ENCODE data around the gene C10orf143. TPM values are rescaled to one million over a fixed set of nuclear protein-coding genes. Genes with fewer than 3 reads are reported as not detected.

The C10orf143 gene
- total RNA-seq, 2 donors from 2014 or later, result 0.93 to 1.7 TPM

- no peak for TF ChIP-seq CTCF (IDR thresholded peaks at IDR 0.05)
- H3K27me3 ChIP-seq, result no peaks in the 10 kb centered on the region
- H3K27ac ChIP-seq, result no peak overlapping the region
- H3K4me3 ChIP-seq, result no peak overlapping the region
- peaks cover 0 to 5% of the 10 kb centered on the region in 2 donors for H3K9me3 ChIP-seq
- H3K4me1 ChIP-seq, result no peaks in the 10 kb centered on the region
- H3K36me3 ChIP-seq, result no peaks in the 10 kb centered on the region
- DNase-seq (ENCODE audit: low spot score), result no peak
Observed at GRCh38 chr10:130079614-130080460, 30.8 kb downstream of the C10orf143 start.

- TF ChIP-seq CTCF (IDR thresholded peaks at IDR 0.05), result no peak
- H3K36me3 ChIP-seq, result no peaks in the 10 kb centered on the region
- H3K4me3 ChIP-seq, result no peak overlapping the region
- H3K9me3 ChIP-seq, result no peaks in the 10 kb centered on the region
- DNase-seq (ENCODE audit: low spot score), result no peak
- H3K27me3 ChIP-seq, result no peaks in the 10 kb centered on the region
- no peak overlapping the region for H3K27ac ChIP-seq
- H3K4me1 ChIP-seq, result no peaks in the 10 kb centered on the region
Observed at GRCh38 chr10:130078120-130078519, 32.5 kb downstream of the C10orf143 start.

- Histone ChIP-seq H3K4me1 (no peaks in the 10 kb centered on the region), H3K9me3 (peaks cover 0 to 8% of the 10 kb centered on the region in 2 donors), H3K36me3 (no peaks in the 10 kb centered on the region), H3K27ac (no peak overlapping the region), H3K4me3 (no peak overlapping the region), H3K27me3 (no peaks in the 10 kb centered on the region)
- TF ChIP-seq CTCF (IDR thresholded peaks at IDR 0.05), result no peak
- DNase-seq (ENCODE audit: low spot score), result no peak
Observed at GRCh38 chr10:130076681-130077080, 33.9 kb downstream of the C10orf143 start.

- no peak for TF ChIP-seq CTCF (IDR thresholded peaks at IDR 0.05)
- Histone ChIP-seq H3K4me1 (no peaks in the 10 kb centered on the region), H3K27me3 (no peaks in the 10 kb centered on the region), H3K9me3 (peaks cover 0 to 8% of the 10 kb centered on the region in 2 donors), H3K36me3 (no peaks in the 10 kb centered on the region), H3K27ac (no peak overlapping the region), H3K4me3 (no peak overlapping the region)
- DNase-seq (ENCODE audit: low spot score), result no peak
Observed at GRCh38 chr10:130074639-130075038, 36.0 kb downstream of the C10orf143 start.

- Histone ChIP-seq H3K27ac (no peak overlapping the region), H3K9me3 (peaks cover 0 to 8% of the 10 kb centered on the region in 2 donors), H3K4me3 (no peak overlapping the region), H3K36me3 (no peaks in the 10 kb centered on the region), H3K27me3 (no peaks in the 10 kb centered on the region), H3K4me1 (no peaks in the 10 kb centered on the region)
- no peak for TF ChIP-seq CTCF (IDR thresholded peaks at IDR 0.05)
- no peak for DNase-seq (ENCODE audit: low spot score)
Observed at GRCh38 chr10:130073912-130074311, 36.7 kb downstream of the C10orf143 start.

Data from right atrium auricular region (tissue), 2 donors.